Measurements from ENCODE around the gene MYO1C. TPM values are rescaled to one million over a fixed set of nuclear protein-coding genes. Genes with fewer than 3 reads are reported as not detected.
"Not testable (repeated sequence)": the region's sequence is repeated elsewhere in the genome, so short reads cannot be mapped to it uniquely, and the experiment has no call there.

MYO1C gene
- total RNA-seq, 8 experiments from 2014 or later: 4.4 to 76.2 (median 16.8) TPM

DNA sequence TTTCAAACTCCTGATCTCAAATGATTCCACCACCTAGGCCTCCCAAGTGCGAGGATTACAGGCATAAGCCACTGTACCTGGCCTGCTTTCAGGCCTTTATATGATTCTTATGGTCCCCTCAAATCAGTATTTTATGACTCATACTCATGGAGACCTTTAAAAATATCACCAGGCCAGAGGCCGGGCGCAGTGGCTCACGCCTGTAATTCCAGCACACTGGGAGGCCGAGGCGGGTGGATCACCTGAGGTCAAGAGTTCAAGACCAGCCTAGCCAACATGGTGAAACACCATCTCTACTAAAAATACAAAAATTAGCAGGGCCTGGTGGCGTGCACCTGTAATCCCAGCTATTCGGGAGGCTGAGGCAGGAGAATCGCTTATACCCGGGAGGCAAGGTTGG is 74.0 kb downstream of the MYO1C start:
- H3K4me3 ChIP-seq; in situ Hi-C loops (cut with MboI; ENCODE audit: low pct_unique_long_range_greater_than_20kb in 2 of 9, low sequenced_read_pairs in 9 of 9, unreplicated experiment in 9 of 9); H3K4me1 ChIP-seq (replicated peaks in 1 of 2); H3K27ac ChIP-seq; ATAC-seq (replicated peaks in 6 of 8): not testable (repeated sequence)
- 83 to 100% (median 100%) methylated on average over 1 to 6 of the region's 10 CpGs; no CpG with 5 or more reads in 5 of the 10 experiments for WGBS, 10 experiments

DNA sequence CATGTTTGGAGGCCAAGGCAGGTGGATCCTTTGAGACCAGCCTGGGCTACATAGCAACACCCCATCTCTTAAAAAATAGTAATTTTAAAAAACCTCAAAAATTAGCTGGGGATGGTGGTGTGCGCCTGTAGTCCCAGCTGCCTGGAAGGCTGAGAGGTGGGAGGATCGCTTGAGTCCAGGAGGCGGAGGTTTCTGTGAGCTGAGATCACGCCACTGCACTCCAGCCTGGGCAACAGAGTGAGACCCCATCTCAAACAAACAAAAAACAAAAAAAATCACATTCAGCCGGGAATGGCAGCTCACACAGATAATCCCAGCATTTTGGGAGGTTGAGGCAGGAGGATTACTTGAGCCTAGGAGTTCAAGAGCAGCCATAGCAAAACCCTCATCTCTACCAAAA is 76.1 kb downstream of the MYO1C start:
- ATAC-seq (replicated peaks in 6 of 8): no peak
- in situ Hi-C loops (cut with MboI; ENCODE audit: low pct_unique_long_range_greater_than_20kb in 2 of 9, low sequenced_read_pairs in 9 of 9, unreplicated experiment in 9 of 9): no loop called here

DNA sequence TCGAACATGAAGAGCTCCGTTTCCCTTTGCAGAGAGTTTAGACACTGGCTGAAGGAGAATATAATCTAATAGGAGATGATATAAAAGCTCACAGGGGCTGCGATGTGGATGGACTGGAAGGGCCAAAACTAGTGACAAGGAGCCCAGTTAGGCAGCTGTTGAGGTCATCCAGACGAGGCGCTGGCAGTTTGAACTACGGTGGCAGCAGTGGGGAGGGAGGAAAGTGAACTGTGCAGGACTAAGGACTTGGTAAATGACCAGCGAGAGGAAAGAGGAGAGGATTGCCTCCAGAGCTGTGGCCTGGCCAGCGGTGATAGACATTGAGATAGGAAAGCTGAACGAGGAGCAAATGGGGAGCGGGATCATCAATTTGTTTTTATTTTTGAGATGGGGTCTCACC is 77.9 kb downstream of the MYO1C start:
- H3K27ac ChIP-seq: no peak overlapping the region
- WGBS, 10 experiments: 47 to 100% (median 88%) methylated on average over 1 to 10 of the region's 10 CpGs
- H3K4me1 ChIP-seq (replicated peaks in 1 of 2): no peaks in the 10 kb centered on the region
- no peak for ATAC-seq (replicated peaks in 6 of 8)
- H3K4me3 ChIP-seq: no peak overlapping the region
- in situ Hi-C loops (cut with MboI; ENCODE audit: low pct_unique_long_range_greater_than_20kb in 2 of 9, low sequenced_read_pairs in 9 of 9, unreplicated experiment in 9 of 9): no loop called here

More for the DNA sequence above, 76.1 kb downstream of the MYO1C start:
- no peaks in the 10 kb centered on the region for H3K4me1 ChIP-seq (replicated peaks in 1 of 2)
- H3K4me3 ChIP-seq: no peak overlapping the region
- 79 to 100% (median 100%) methylated on average over 1 to 3 of the region's 5 CpGs; no CpG with 5 or more reads in 3 of the 10 experiments for WGBS, 10 experiments
- H3K27ac ChIP-seq: no peak overlapping the region

Other genes starting within 250 kb of the MYO1C start
- gene BHLHA9, start 222.2 kb downstream of the MYO1C start, total RNA-seq: not detected
- gene TRARG1, start 213.0 kb downstream of the MYO1C start, total RNA-seq: under 1 TPM in 7 of 8 experiments, not detected in 1; 0.09 to 0.57 (median 0.16) TPM
- gene YWHAE, start 92.5 kb downstream of the MYO1C start, total RNA-seq: 100 to 1,000 TPM; 240 to 720 (median 456) TPM
- gene CRK, start 36.5 kb downstream of the MYO1C start, total RNA-seq: 10 to 100 TPM; 25.2 to 62.4 (median 40.1) TPM
- 10 to 100 TPM; 10.3 to 28.6 (median 16.2) TPM for gene INPP5K, start 23.9 kb upstream of the MYO1C start, total RNA-seq
- gene PITPNA, start 70.1 kb upstream of the MYO1C start, total RNA-seq: 10 to 100 TPM; 22.5 to 52.1 (median 34.1) TPM
- gene SLC43A2, start 136.1 kb upstream of the MYO1C start, total RNA-seq: 10 to 100 TPM in 6 of 8 experiments, 1 to 10 TPM in 2; 7.2 to 33.3 (median 25.2) TPM
- 1 to 10 TPM in 1 of 8 experiments, under 1 TPM in 7; 0.22 to 2.4 (median 0.50) TPM for gene SCARF1, start 153.0 kb upstream of the MYO1C start, total RNA-seq
- gene RILP, start 157.2 kb upstream of the MYO1C start, total RNA-seq: 1 to 10 TPM in 6 of 8 experiments, under 1 TPM in 2; 0.58 to 3.1 (median 1.6) TPM
- gene PRPF8, start 192.2 kb upstream of the MYO1C start, total RNA-seq: 100 to 1,000 TPM in 5 of 8 experiments, 10 to 100 TPM in 3; 82.6 to 237 (median 135) TPM
- 1 to 10 TPM in 4 of 8 experiments, under 1 TPM in 4; 0.25 to 5.6 (median 1.7) TPM for gene TLCD2, start 217.7 kb upstream of the MYO1C start, total RNA-seq
- gene WDR81, start 232.0 kb upstream of the MYO1C start, total RNA-seq: 10 to 100 TPM in 3 of 8 experiments, 1 to 10 TPM in 5; 4.0 to 26.2 (median 9.1) TPM

Data from motor neuron (in vitro differentiated cells).